Body of pancreas (tissue), 4 donors: ENCODE measurements around the gene SLC9A3. TPM values are rescaled to one million over a fixed set of nuclear protein-coding genes. Genes with fewer than 3 reads are reported as not detected.

Source experiments
- ATAC-seq: fragments of 150-250 bp; one replicate; pipeline ENCODE4 v1.9.1; 2016
- DNase-seq, 4 donors: peaks; one replicate each; pipeline ENCODE4 v3.0.0-alpha.2; 2019
- H3K27ac ChIP-seq, 4 donors: fragments of 200-600 bp; sonication (generic); 1 replicate in 3 of 4; 2 replicates in 1 of 4; pipeline versions ENCODE4 v1.5.1 to v1.6.1; 2016 to 2019; ENCODE audit warnings: mild to moderate bottlenecking in 1 of 4, mixed read lengths in 1 of 4, moderate library complexity in 1 of 4
- H3K27me3 ChIP-seq, 2 donors: fragments of 200-600 bp; sonication (generic); one replicate each; pipeline ENCODE4 v1.6.0; 2016; ENCODE audit warnings: mild to moderate bottlenecking in 1 of 2
- H3K36me3 ChIP-seq, 2 donors: fragments of 200-600 bp; sonication (generic); replicated peaks in 1 of 2; 2 replicates each; pipeline ENCODE4 v1.5.1; 2016; ENCODE audit warnings: low read depth in 2 of 2; ENCODE audit not compliant: insufficient read depth in 1 of 2
- H3K4me1 ChIP-seq: fragments of 200-600 bp; sonication (generic); one replicate; pipeline ENCODE4 v1.6.0; 2016
- H3K4me3 ChIP-seq, 2 donors: fragments of 200-600 bp; sonication (generic); 1 replicate in 1 of 2; 2 replicates in 1 of 2; pipeline ENCODE4 v1.5.1; 2016 to 2019
- H3K9me3 ChIP-seq, 3 donors: fragments of 200-600 bp; sonication (generic); 1 replicate in 2 of 3; 2 replicates in 1 of 3; pipeline ENCODE4 v1.5.1; 2016
- POLR2A ChIP-seq, 3 donors: fragments of 450-650 bp; IDR thresholded peaks; one replicate each; pipeline ENCODE4 v1.6.1; 2016; ENCODE audit warnings: antibody characterized with exemption in 3 of 3, mild to moderate bottlenecking in 2 of 3
- WGBS, 2 donors: methylation state at CpG; one replicate each; pipeline ENCODE4 v1.1.5; 2017; 5-methylcytosine and 5-hydroxymethylcytosine counted together
- intact Hi-C: fragments of 100-400 bp; cut with DNase I; formaldehyde crosslinking; loops from one replicate; pipeline ENCODE4 v1.15.1; 2023
- total RNA-seq, 2 donors: library from RNA; depleted of rRNA; stranded (reverse); fragments of >200 nt; gene quantifications; one replicate each; pipeline ENCODE4 v1.1.0, GENCODE V29; 2016
- TF ChIP-seq, protein P1 (sequence below), 7 experiments: fragments of 450-650 bp in 4 of 7; fragments of 200-600 bp in 3 of 7; sonication (generic) in 3 of 7; IDR thresholded peaks; one replicate each; pipeline ENCODE4 v1.5.1; 2016 to 2019; ENCODE audit warnings: antibody characterized with exemption in 7 of 7

The SLC9A3 gene
- total RNA-seq, 2 donors from 2014 or later, result 2.0 to 4.7 TPM

GRCh38 chr5:442335-443238 is 81.7 kb downstream of the SLC9A3 start, which contains the start of gene EXOC3:
Gene EXOC3 (plus strand): TSS chr5:443176. CDS start chr5:446206, 3,030 bp downstream.
- H3K36me3 ChIP-seq, result peaks cover 0 to 3% of the 10 kb centered on the region in 2 donors
- WGBS, 2 donors, result 0 to 4% methylated on average over 9 to 72 of the region's 73 CpGs
- DNase-seq (peak; percentile 65 to 81 (median 71)), ATAC-seq (peak; percentile 87)
- peak within 1 kb of the TSS; percentile 88 to 90 for H3K4me3 ChIP-seq
- peaks cover 18% of the 10 kb centered on the region for H3K4me1 ChIP-seq
- peak; percentile 39 to 76 (median 75) for TF ChIP-seq POLR2A (IDR thresholded peaks at IDR 0.05)
- TF ChIP-seq, protein P1, sequence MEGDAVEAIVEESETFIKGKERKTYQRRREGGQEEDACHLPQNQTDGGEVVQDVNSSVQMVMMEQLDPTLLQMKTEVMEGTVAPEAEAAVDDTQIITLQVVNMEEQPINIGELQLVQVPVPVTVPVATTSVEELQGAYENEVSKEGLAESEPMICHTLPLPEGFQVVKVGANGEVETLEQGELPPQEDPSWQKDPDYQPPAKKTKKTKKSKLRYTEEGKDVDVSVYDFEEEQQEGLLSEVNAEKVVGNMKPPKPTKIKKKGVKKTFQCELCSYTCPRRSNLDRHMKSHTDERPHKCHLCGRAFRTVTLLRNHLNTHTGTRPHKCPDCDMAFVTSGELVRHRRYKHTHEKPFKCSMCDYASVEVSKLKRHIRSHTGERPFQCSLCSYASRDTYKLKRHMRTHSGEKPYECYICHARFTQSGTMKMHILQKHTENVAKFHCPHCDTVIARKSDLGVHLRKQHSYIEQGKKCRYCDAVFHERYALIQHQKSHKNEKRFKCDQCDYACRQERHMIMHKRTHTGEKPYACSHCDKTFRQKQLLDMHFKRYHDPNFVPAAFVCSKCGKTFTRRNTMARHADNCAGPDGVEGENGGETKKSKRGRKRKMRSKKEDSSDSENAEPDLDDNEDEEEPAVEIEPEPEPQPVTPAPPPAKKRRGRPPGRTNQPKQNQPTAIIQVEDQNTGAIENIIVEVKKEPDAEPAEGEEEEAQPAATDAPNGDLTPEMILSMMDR (IDR thresholded peaks at IDR 0.05), result no peak
- H3K9me3 ChIP-seq, result no peaks in the 10 kb centered on the region
- intact Hi-C loops, result no loop called here
- no peaks in the 10 kb centered on the region for H3K27me3 ChIP-seq
- peak within 1 kb of the TSS; percentile 60 to 78 (median 66) for H3K27ac ChIP-seq

DNA sequence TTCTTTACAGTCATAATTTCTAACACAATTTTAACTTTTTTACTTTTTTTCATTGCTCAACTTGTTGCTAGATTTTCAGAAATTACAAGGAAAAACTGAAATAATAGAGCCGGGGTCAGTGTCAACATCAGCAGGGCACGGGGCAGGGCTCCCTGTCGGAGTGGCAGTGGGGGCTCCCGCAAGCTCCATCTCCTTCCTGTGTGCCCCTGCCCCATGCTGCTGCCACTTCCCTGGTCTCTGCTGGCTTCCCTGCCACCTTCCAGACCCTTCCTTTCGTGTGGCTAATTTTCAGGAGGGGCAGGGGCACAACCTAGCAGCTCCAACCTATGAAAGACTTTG is 82.3 kb downstream of the SLC9A3 start:
- Histone ChIP-seq H3K9me3 (no peaks in the 10 kb centered on the region), H3K27me3 (no peaks in the 10 kb centered on the region), H3K4me1 (peaks cover 18% of the 10 kb centered on the region), H3K4me3 (no peak overlapping the region), H3K27ac (no peak overlapping the region), H3K36me3 (no peaks in the 10 kb centered on the region)
- no peak for DNase-seq
- intact Hi-C loops, result no loop called here
- no peak for ATAC-seq
- TF ChIP-seq, protein P1 (IDR thresholded peaks at IDR 0.05), result no peak
- TF ChIP-seq POLR2A (IDR thresholded peaks at IDR 0.05), result no peak
- 83 to 89% methylated on average over 5 of the region's 5 CpGs for WGBS, 2 donors

DNA sequence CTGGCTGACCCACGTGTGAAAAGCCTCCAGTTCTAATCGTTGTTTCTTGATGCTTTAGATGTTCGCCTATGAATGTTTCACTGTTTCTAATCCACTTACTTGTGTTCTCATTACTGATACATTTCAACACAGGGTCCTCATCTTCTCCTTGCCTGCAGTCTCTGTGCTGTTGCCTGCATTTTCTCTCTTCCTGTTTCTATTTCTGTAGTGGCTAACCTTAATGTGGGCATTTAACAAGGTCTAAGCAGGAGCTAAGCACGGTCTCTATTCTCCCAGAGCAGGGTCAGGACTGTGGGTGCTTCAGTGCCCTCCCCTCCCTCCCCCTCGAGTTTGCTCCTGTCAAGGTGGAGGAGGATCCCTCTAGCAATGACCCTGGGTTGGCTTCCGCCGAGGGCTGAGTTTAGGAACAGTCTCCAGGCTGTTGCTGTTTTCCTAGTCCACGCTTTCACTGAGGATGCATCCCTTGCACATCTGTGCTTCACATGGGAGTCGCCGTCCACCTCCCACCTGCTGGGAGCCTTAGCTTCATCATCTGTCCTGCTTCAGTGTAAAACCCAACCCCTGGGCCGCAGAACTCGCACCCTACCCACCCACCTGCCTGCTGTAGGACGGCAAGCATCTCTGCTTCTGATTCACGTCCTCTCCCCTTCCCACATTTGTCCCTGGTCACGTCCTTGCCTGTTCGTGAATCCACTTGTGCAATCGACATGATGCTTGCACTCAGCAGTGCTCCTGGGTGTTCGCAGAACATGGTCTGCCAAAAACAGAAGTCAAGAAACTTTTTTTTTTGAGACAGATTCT is 83.6 kb downstream of the SLC9A3 start:
- intact Hi-C loops, result no loop called here
- no peaks in the 10 kb centered on the region for H3K27me3 ChIP-seq
- 71 to 82% methylated on average over 16 to 18 of the region's 18 CpGs for WGBS, 2 donors

GRCh38 chr5:439636-440035 is 84.6 kb downstream of the SLC9A3 start:
- Histone ChIP-seq H3K27ac (no peak overlapping the region), H3K36me3 (no peaks in the 10 kb centered on the region), H3K27me3 (no peaks in the 10 kb centered on the region), H3K9me3 (no peaks in the 10 kb centered on the region), H3K4me1 (peaks cover 18% of the 10 kb centered on the region), H3K4me3 (no peak overlapping the region)
- intact Hi-C loops, result no loop called here
- no peak for TF ChIP-seq POLR2A (IDR thresholded peaks at IDR 0.05)
- TF ChIP-seq, protein P1 (IDR thresholded peaks at IDR 0.05), result no peak
- ATAC-seq (no peak), DNase-seq (peak in 1 of 4 donors; percentile 7)
- WGBS, 2 donors, result 69 to 74% methylated on average over 14 of the region's 14 CpGs

More for the DNA sequence above, 83.6 kb downstream of the SLC9A3 start:
- no peak for TF ChIP-seq POLR2A (IDR thresholded peaks at IDR 0.05)
- TF ChIP-seq, protein P1 (IDR thresholded peaks at IDR 0.05), result no peak
- DNase-seq (no peak), ATAC-seq (no peak)
- Histone ChIP-seq H3K27ac (no peak overlapping the region), H3K36me3 (no peaks in the 10 kb centered on the region), H3K4me3 (no peak overlapping the region), H3K9me3 (no peaks in the 10 kb centered on the region), H3K4me1 (peaks cover 18% of the 10 kb centered on the region)
